A549 (cell line): ENCODE results near the gene FGF18.

ENCODE experiments used
- CEBPB ChIP-seq, 2 experiments: fragments of >200 bp in 1 of 2; sonication (Bioruptor Twin) in 1 of 2; formaldehyde crosslinking in 1 of 2; IDR thresholded peaks; 2 replicates each; pipeline ENCODE4 v1.6.1; 2012 to 2016
- RFX5 ChIP-seq: fragments of 450-650 bp; IDR thresholded peaks from 2 replicates; pipeline ENCODE4 v1.7.1; 2014; ENCODE audit warnings: antibody characterized with exemption, mild to moderate bottlenecking, moderate library complexity
- TF ChIP-seq, protein P1 (sequence below): fragments of >200 bp; sonication (Bioruptor Twin); formaldehyde crosslinking; IDR thresholded peaks from 3 replicates; pipeline ENCODE4 v1.5.1; 2016
- TF ChIP-seq, protein P2 (sequence below): IDR thresholded peaks from 2 replicates; pipeline ENCODE4 v1.6.1; 2012

DNA sequence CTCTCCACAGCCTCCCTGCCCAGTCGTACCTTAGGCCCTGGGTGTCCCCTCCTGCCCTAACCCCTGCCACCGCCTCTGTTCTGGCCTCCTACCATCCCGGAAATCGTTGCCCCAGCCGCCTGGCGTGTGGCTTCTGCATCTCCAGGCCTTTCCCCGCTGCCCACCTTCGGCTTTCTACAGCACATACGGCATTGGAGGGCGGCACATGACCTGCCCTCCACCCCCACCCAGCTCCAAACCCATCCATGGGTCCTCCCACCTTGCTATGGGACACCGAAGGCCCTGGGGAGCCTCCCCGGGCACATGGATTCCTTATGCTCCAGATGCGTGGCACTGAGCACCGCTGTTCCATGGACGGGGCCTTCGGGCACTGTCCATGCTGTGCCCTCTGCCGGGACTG lies 32.0 kb downstream of the FGF18 start:
- TF ChIP-seq, protein P1, sequence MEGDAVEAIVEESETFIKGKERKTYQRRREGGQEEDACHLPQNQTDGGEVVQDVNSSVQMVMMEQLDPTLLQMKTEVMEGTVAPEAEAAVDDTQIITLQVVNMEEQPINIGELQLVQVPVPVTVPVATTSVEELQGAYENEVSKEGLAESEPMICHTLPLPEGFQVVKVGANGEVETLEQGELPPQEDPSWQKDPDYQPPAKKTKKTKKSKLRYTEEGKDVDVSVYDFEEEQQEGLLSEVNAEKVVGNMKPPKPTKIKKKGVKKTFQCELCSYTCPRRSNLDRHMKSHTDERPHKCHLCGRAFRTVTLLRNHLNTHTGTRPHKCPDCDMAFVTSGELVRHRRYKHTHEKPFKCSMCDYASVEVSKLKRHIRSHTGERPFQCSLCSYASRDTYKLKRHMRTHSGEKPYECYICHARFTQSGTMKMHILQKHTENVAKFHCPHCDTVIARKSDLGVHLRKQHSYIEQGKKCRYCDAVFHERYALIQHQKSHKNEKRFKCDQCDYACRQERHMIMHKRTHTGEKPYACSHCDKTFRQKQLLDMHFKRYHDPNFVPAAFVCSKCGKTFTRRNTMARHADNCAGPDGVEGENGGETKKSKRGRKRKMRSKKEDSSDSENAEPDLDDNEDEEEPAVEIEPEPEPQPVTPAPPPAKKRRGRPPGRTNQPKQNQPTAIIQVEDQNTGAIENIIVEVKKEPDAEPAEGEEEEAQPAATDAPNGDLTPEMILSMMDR, result no peak
- TF ChIP-seq CEBPB (IDR thresholded peaks at IDR 0.05) (no peak), RFX5 (no peak)
- TF ChIP-seq, protein P2, sequence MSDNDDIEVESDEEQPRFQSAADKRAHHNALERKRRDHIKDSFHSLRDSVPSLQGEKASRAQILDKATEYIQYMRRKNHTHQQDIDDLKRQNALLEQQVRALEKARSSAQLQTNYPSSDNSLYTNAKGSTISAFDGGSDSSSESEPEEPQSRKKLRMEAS, result no peak
